HG02938 (cell line): Measurements from ENCODE around the gene CBX4.
A peak's percentile ranks its signal among the peaks of the same experiment; 100 is the strongest.

Experiments
- ATAC-seq: cut with Tn5 transposase; IDR thresholded peaks from one replicate; pipeline ENCODE4 v1.9.1; 2021; ENCODE audit warnings: mild to moderate bottlenecking, moderate library complexity; ENCODE audit not compliant: unreplicated experiment

CBX4 gene

GRCh38 chr17:79814127-79814973 is 24.9 kb downstream of the CBX4 start:
- no peak for ATAC-seq

GRCh38 chr17:79813297-79814126 is 25.7 kb downstream of the CBX4 start:
- no peak for ATAC-seq

GRCh38 chr17:79812353-79813258 is 26.6 kb downstream of the CBX4 start:
- ATAC-seq, result no peak

- no peak for ATAC-seq
Measured at GRCh38 chr17:79811868-79812352, 27.3 kb downstream of the CBX4 start.

- no peak for ATAC-seq
Measured at GRCh38 chr17:79811011-79811867, 28.0 kb downstream of the CBX4 start.

- ATAC-seq, result peak; percentile 71
Measured at GRCh38 chr17:79810130-79811010, 28.9 kb downstream of the CBX4 start.

GRCh38 chr17:79809530-79810129 is 29.6 kb downstream of the CBX4 start:
- ATAC-seq, result no peak

GRCh38 chr17:79808763-79809529 is 30.3 kb downstream of the CBX4 start:
- no peak for ATAC-seq

- ATAC-seq, result no peak
Measured at GRCh38 chr17:79806863-79807720, 32.1 kb downstream of the CBX4 start.

GRCh38 chr17:79806446-79806760 is 32.8 kb downstream of the CBX4 start:
- ATAC-seq, result no peak

- peak; percentile 25 for ATAC-seq
Measured at GRCh38 chr17:79804856-79805696, 34.2 kb downstream of the CBX4 start.

- ATAC-seq, result peak; percentile 61
Measured at GRCh38 chr17:79803997-79804855, 35.0 kb downstream of the CBX4 start.

GRCh38 chr17:79803421-79803996 is 35.7 kb downstream of the CBX4 start:
- no peak for ATAC-seq

- ATAC-seq, result no peak
Measured at GRCh38 chr17:79802736-79803420, 36.4 kb downstream of the CBX4 start.
